NCI-H2107 (cell line): ENCODE results near the gene PHACTR1.

ENCODE experiments used
- DNase-seq: peaks from one replicate; lab custom pipeline; 2025; lab: John Stamatoyannopoulos, UW

Gene PHACTR1

GRCh38 chr6:13195803-13196202 lies 479.2 kb downstream of the PHACTR1 start:
- no peak for DNase-seq

GRCh38 chr6:13198168-13198567 lies 481.6 kb downstream of the PHACTR1 start:
- no peak for DNase-seq

- no peak for DNase-seq
These were observed 484.8 kb downstream of the PHACTR1 start for GRCh38 chr6:13201336-13201735.

- DNase-seq: no peak
These were observed 486.6 kb downstream of the PHACTR1 start for GRCh38 chr6:13203145-13203544.

GRCh38 chr6:13205106-13205505 lies 488.5 kb downstream of the PHACTR1 start:
- DNase-seq: no peak

- no peak for DNase-seq
These were observed 495.5 kb downstream of the PHACTR1 start for GRCh38 chr6:13212096-13212495.

- no peak for DNase-seq
These were observed 496.0 kb downstream of the PHACTR1 start for GRCh38 chr6:13212538-13212937.

- no peak for DNase-seq
These were observed 498.8 kb downstream of the PHACTR1 start for GRCh38 chr6:13215390-13215789.

- no peak for DNase-seq
These were observed 499.9 kb downstream of the PHACTR1 start for GRCh38 chr6:13216236-13217014.

GRCh38 chr6:13217206-13217905 lies 500.8 kb downstream of the PHACTR1 start:
- DNase-seq: no peak

- no peak for DNase-seq
These were observed 503.7 kb downstream of the PHACTR1 start for GRCh38 chr6:13220266-13220665.

- no peak for DNase-seq
These were observed 505.5 kb downstream of the PHACTR1 start for GRCh38 chr6:13222048-13222447.

- no peak for DNase-seq
These were observed 509.5 kb downstream of the PHACTR1 start for GRCh38 chr6:13226071-13226470.

GRCh38 chr6:13228264-13229204 lies 512.0 kb downstream of the PHACTR1 start:
- no peak for DNase-seq

- peak; percentile 24 for DNase-seq
These were observed 512.9 kb downstream of the PHACTR1 start for GRCh38 chr6:13229205-13230085.

- no peak for DNase-seq
These were observed 516.5 kb downstream of the PHACTR1 start for GRCh38 chr6:13233106-13233505.

- no peak for DNase-seq
These were observed 517.6 kb downstream of the PHACTR1 start for GRCh38 chr6:13234130-13234529.

- DNase-seq: no peak
These were observed 518.8 kb downstream of the PHACTR1 start for GRCh38 chr6:13235339-13235738.

GRCh38 chr6:13237318-13237717 lies 520.8 kb downstream of the PHACTR1 start:
- DNase-seq: no peak

- no peak for DNase-seq
These were observed 521.5 kb downstream of the PHACTR1 start for GRCh38 chr6:13238017-13238416.

- DNase-seq: no peak
These were observed 522.2 kb downstream of the PHACTR1 start for GRCh38 chr6:13238640-13239216.
